Measurements from ENCODE around the gene FAM237B.

Gene FAM237B

DNA sequence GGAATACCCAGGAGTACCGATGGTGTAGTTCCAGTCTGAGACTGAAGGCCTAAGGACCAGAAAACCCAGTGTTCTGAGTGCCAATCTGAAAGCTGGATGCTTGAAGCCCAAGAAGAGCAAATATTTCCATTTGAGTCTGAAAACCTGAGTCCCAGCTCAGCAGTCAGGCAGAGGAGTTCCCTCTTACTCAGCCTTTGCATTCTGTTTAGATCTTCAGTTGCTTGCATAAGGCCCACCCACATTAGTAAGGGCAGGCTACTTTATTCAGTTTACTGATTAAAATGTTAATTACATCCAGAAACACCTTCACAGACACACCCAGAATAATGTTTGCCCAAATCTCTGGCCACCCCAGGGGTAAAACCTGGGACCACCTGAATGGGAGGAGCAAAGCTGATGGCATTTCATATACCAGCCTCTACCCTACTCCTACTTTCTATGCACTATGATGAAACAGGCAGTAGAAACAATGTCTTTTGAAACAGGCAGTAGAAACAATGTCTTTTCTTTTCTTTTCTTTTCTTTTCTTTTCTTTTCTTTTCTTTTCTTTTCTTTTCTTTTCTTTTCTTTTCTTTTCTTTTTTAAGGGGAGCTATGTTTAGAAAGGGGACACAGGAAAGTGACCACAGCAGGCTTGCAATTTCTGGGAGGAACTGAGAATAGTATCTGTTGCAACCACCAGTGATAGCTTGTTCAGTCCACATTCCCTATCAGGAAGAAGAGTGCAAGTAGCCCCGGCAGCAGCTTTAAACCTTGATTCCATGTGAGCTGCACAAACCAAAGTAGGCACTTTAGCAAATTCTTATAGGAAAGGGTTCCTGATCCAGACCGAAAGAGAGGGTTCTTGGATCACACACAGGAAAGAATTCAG lies 30.6 kb downstream of the FAM237B start:
- DNase-seq = no peak

DNA sequence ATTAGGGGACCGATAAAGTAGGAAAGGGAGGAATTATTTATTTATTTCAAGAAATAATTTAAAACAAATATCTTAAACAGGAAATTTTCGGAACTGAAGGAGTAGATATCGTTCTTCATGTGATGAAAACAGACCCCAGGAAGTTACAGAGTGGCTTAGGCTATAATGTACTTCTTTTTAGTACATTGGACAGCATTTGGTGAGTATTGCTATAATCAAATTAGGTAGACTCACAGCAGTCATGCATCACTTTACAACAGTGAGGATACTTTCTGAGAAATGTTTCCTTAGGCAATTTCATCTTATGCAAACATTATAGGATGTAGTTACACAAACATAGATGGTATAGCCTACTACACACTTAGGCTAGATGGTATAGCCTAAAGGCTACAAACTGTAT lies 33.0 kb downstream of the FAM237B start:
- no peak for DNase-seq

DNA sequence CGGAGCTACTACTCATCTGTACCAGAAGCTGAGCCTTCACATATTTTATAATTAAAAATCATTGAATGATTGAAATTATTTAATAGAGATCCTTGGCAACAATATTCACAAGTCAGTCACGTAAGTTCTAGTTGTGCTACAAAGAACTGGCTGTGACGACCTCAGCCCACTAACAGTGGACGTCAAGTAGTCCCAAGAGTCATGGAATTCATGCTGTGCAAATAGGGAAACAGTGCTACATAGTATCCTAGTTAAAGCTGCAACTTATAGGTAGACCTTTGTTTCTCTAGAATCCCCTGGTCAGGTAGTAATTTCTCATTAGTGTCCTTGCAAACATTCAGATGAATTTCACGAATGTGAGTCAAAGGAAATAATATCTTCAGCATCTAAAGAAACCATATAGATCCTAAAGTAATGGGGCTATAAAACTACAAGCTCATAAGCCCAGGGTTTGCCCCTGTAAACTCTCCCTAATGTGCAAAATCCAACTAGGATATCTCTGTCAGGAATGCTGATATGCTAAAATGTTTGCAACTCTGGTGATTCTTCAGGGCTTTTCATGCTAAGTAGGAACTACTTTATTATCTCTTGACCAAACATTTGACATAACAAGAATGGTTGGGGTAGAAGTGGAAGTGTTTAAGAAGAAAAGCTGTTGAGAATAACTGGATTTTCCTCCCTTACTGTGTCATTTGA lies 44.9 kb downstream of the FAM237B start:
- DNase-seq = no peak

DNA sequence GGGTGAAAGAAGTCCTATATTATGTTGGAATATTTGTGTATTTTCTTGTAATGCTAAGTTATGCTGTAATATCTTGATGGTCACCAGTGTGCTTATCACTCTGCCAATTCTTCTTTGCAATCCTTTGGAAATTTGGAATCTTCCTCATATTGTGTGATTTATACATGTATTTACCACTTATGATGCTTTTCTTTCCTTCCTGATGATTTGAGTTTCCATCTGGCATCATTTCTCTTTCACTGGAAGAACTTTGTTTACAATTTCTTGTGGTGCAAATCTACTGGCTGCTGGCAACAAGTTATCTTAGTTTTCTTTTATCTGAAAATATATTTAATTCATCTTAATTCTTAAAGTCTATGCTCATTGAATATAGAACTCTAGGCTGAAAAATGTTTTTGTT lies 46.9 kb downstream of the FAM237B start:
- no peak for DNase-seq

DNA sequence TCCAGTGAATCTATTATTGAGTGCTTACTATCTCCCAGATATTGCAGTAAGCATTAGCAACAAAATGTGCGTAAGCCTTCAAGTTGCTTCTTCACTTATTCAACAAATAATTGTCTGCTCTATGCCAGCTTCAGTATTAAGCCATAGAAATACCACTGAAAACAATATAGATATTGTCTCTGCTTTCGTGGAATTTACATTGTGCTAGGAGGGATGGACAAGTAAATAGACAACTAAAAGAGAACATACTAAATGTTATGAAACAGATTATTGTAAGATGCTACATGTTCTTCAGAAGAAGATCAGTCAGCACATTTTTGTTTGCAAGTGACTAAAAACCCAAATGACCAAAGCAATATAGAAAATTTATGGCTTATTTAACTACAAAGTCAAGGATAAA lies 48.9 kb downstream of the FAM237B start:
- no peak for DNase-seq

DNA sequence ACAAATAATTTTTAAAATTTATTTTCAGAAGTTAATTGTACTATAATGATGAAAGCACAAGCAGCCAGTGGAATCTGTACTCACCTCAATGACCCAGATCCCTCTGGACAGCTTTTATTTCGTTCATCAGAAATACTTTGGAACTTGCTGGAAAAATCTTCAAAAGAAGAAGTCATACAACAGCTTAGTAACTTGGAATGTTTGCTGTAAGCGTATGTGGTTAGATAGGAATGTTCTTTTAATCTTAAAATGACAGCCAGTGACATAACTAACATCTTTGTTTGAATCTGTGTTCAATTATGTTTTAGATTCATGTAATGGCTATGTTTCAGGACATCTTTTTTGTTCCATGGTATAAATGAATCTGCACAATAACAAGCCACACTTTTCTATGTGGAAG lies 49.4 kb downstream of the FAM237B start:
- DNase-seq = no peak

DNA sequence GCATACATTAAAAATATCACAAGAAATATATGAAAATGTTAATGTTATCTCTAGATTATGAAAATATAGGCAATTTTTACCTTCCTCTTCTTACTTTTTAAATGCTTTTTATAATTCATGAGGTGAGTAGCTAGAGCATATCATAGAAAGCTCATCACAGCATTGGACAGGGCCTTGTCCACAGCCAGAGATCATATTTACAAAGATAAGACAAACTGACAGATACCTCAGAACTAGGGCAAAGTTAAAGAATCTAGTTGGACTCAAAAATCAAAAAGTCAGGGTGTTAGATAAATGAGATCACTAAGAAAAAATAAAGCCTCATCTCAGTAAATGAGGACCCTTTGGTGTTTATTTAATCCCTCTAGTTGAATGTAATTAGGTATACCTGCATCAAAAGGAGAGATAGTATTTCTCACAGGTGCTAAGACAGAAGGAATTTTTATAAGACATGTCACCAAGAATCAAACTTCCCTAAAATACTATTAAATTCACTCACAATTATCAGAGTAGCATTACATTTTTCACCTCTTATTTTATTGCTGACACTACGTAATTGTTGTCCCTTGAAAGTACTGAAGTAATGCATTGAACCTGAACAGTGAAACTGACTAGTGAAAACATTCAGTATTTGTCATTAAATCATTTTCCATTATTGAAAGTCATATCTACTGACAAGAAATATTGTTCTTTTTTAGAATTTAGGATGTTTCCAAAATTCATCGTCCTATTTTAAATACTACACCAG lies 50.5 kb downstream of the FAM237B start:
- DNase-seq = no peak

DNA sequence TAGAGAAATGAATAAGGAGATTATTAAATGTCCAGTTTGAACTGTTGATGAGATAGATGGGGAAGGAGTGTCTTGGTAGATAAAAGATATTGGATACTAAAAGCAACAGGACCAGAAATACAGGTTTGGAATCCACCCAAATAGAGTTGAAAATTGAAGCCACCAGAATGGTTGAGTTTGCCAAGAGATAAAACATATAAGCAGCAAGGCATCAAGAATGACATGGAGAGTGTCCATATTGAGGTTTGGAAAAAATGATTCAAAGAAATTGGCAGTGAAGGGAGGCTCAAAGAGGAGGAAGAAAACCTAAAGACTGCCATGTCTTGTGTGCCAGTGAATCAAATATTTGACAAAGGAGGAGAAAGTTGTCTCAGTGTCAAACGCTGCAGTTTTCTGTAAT lies 51.9 kb downstream of the FAM237B start:
- DNase-seq = no peak

DNA sequence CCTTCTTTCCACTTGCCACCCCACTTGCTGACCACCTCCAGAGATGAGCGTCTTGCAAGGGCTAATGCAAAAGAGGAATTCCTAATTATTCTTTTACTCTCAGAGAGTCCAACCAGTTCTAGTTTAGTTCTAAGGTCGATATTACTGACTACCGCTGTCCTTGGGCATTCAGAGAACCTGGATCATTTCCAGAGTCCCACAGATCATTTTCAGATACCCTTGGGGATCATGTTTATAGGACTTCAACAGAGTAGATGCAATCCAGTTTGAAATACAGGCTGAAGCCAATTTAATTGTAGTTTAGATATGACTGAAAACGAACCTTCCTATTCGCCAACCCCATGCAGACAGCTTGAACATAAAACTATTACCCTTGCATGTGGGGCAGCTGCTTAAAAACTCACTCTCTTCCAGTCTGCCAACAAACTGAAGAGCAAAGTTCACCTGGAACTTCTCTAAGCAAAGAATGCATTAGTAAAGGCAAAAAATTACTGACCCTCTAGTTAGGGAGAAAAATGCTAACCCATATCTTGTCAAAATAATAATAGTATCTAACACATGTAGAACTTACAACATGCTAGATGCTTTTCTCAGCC lies 53.7 kb downstream of the FAM237B start:
- DNase-seq = no peak

DNA sequence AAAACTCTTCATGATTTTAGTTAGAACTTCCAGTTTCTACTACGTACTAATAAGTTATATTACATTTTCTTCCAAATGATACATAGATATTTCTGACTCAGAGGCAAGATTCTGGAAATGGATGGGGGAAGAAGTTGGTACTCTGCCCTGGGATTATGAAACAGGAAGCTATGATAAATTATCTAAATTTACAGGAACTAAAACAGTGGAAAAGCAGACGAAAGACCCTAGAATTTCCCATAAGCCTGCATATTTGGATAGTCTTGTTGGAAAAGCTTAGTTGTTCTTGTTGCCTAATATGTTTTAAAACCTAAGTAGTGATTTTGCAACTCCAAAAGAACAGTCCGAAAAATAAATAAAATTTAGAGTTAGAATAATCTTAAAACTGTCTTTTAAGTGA lies 54.3 kb downstream of the FAM237B start:
- DNase-seq = no peak
